Choroid plexus epithelial cell (primary cell): Measurements from ENCODE around the gene TMEM272.

ENCODE experiments used
- DNase-seq: peaks from one replicate; pipeline ENCODE4 v3.0.0-alpha.2; 2010; ENCODE audit warnings: low read depth
- H3K4me3 ChIP-seq: 2 replicates; pipeline ENCODE4 v1.5.1; 2011; ENCODE audit warnings: low read depth, mild to moderate bottlenecking, control low read depth, low read length, moderate library complexity
- TF ChIP-seq, protein P1 (sequence below): conservative IDR thresholded peaks from 2 replicates; pipeline ENCODE4 v1.5.1; 2011; ENCODE audit warnings: low read depth, mild to moderate bottlenecking, control low read depth, inconsistent platforms, low read length, moderate library complexity

The TMEM272 gene

GRCh38 chr13:51768378-51768921, 76.5 kb downstream of the TMEM272 start:
- no peak overlapping the region for H3K4me3 ChIP-seq
- TF ChIP-seq, protein P1, sequence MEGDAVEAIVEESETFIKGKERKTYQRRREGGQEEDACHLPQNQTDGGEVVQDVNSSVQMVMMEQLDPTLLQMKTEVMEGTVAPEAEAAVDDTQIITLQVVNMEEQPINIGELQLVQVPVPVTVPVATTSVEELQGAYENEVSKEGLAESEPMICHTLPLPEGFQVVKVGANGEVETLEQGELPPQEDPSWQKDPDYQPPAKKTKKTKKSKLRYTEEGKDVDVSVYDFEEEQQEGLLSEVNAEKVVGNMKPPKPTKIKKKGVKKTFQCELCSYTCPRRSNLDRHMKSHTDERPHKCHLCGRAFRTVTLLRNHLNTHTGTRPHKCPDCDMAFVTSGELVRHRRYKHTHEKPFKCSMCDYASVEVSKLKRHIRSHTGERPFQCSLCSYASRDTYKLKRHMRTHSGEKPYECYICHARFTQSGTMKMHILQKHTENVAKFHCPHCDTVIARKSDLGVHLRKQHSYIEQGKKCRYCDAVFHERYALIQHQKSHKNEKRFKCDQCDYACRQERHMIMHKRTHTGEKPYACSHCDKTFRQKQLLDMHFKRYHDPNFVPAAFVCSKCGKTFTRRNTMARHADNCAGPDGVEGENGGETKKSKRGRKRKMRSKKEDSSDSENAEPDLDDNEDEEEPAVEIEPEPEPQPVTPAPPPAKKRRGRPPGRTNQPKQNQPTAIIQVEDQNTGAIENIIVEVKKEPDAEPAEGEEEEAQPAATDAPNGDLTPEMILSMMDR, result peak; percentile 39
- no peak for DNase-seq

GRCh38 chr13:51767100-51767499, 77.9 kb downstream of the TMEM272 start:
- H3K4me3 ChIP-seq, result no peak overlapping the region
- no peak for DNase-seq
- TF ChIP-seq, protein P1, result peak; percentile 34

GRCh38 chr13:51765142-51765515, 79.8 kb downstream of the TMEM272 start:
- TF ChIP-seq, protein P1, result no peak
- no peak overlapping the region for H3K4me3 ChIP-seq
- DNase-seq, result no peak

GRCh38 chr13:51764184-51765141, 80.5 kb downstream of the TMEM272 start:
- H3K4me3 ChIP-seq, result peak overlapping the region; percentile 5
- TF ChIP-seq, protein P1, result peak; percentile 16
- DNase-seq, result peak; percentile 81

DNA sequence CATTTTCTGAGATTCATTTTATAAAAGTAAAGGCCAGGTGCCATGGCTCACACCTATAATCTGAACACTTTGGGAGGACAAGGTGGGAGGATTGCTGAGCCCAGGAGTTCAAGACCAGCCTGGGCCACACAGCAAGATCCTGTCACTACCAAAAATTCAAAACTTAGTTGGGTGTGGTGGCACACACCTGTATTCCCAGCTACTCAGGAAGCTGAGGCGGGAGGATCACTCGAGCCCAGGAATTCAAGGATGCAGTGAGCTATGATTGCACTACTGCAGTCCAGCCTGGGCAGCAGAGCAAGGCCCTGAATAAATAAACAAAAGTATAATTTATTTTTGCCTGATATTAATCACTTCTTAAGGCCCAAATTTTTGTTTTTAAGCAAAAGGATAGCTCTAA, 81.5 kb downstream of the TMEM272 start:
- H3K4me3 ChIP-seq, result no peak overlapping the region
- TF ChIP-seq, protein P1, result no peak
- no peak for DNase-seq
